HepG2 (cell line): Measurements from ENCODE around the gene DGAT2. TPM values are rescaled to one million over a fixed set of nuclear protein-coding genes. Genes with fewer than 3 reads are reported as not detected.
A peak's percentile ranks its signal among the peaks of the same experiment; 100 is the strongest.

Experiments used
- HOXA5 ChIP-seq: sonication (generic); formaldehyde crosslinking; IDR thresholded peaks from 2 replicates; pipeline ENCODE4 v1.4.0; 2020; ENCODE audit warnings: missing genetic modification reagents
- IKZF5 ChIP-seq: IDR thresholded peaks from 2 replicates; pipeline ENCODE4 v1.6.1; 2018; ENCODE audit warnings: missing genetic modification reagents, mild to moderate bottlenecking, missing compliant biosample characterization
- KLF13 ChIP-seq: sonication (generic); formaldehyde crosslinking; IDR thresholded peaks from 2 replicates; pipeline ENCODE4 v1.4.0; 2020; ENCODE audit warnings: mild to moderate bottlenecking, missing genetic modification reagents
- MYPOP ChIP-seq: sonication (generic); formaldehyde crosslinking; IDR thresholded peaks from 2 replicates; pipeline ENCODE4 v1.8.1; 2023; ENCODE audit warnings: mild to moderate bottlenecking, moderate library complexity, missing genetic modification reagents
- PHF8 ChIP-seq: sonication (generic); formaldehyde crosslinking; IDR thresholded peaks from 2 replicates; pipeline ENCODE4 v1.5.0; 2020; ENCODE audit warnings: missing genetic modification reagents
- RBFOX2 ChIP-seq: fragments of 200-400 bp; formaldehyde crosslinking; IDR thresholded peaks from 2 replicates; pipeline ENCODE4 v1.6.1; 2017; ENCODE audit warnings: low read depth, mild to moderate bottlenecking, low read length
- RFX5 ChIP-seq: IDR thresholded peaks from 2 replicates; pipeline ENCODE4 v1.6.1; 2011; ENCODE audit warnings: low read depth, low read length, improper control_type of control experiment
- RNF219 ChIP-seq: sonication (generic); formaldehyde crosslinking; IDR thresholded peaks from 2 replicates; pipeline ENCODE4 v1.5.0; 2020; ENCODE audit warnings: mild to moderate bottlenecking, missing genetic modification reagents
- SATB2 ChIP-seq: sonication (generic); formaldehyde crosslinking; IDR thresholded peaks from 2 replicates; pipeline ENCODE4 v1.5.0; 2020; ENCODE audit warnings: missing genetic modification reagents
- SNAPC5 ChIP-seq: sonication (generic); formaldehyde crosslinking; IDR thresholded peaks from 2 replicates; pipeline ENCODE4 v1.8.1; 2023; ENCODE audit warnings: mild to moderate bottlenecking, missing genetic modification reagents, borderline replicate concordance
- THAP11 ChIP-seq: IDR thresholded peaks from 2 replicates; pipeline ENCODE4 v1.6.1; 2016; ENCODE audit warnings: missing biosample characterization, missing genetic modification reagents
- ZFP37 ChIP-seq: sonication (generic); formaldehyde crosslinking; IDR thresholded peaks from 2 replicates; pipeline ENCODE4 v1.4.0; 2020; ENCODE audit warnings: missing genetic modification reagents, borderline replicate concordance
- ZNF256 ChIP-seq: sonication (generic); formaldehyde crosslinking; conservative IDR thresholded peaks from 2 replicates; pipeline ENCODE4 v1.4.0; 2020; ENCODE audit warnings: missing genetic modification reagents
- ZNF33A ChIP-seq: sonication (generic); formaldehyde crosslinking; IDR thresholded peaks from 2 replicates; pipeline ENCODE4 v1.5.1; 2020; ENCODE audit warnings: missing genetic modification reagents, mild to moderate bottlenecking, moderate library complexity, borderline replicate concordance
- ZNF382 ChIP-seq: sonication (generic); formaldehyde crosslinking; IDR thresholded peaks from 2 replicates; pipeline ENCODE4 v1.5.0; 2020; ENCODE audit warnings: missing genetic modification reagents, mild to moderate bottlenecking, borderline replicate concordance
- ZNF383 ChIP-seq: sonication (generic); formaldehyde crosslinking; IDR thresholded peaks from 2 replicates; pipeline ENCODE4 v1.4.0; 2020; ENCODE audit warnings: missing genetic modification reagents, mild to moderate bottlenecking, borderline replicate concordance
- ZNF775 ChIP-seq: sonication (generic); formaldehyde crosslinking; IDR thresholded peaks from 2 replicates; pipeline ENCODE4 v1.4.0; 2020; ENCODE audit warnings: missing genetic modification reagents, mild to moderate bottlenecking, moderate library complexity, borderline replicate concordance
- ZNF839 ChIP-seq: sonication (generic); formaldehyde crosslinking; IDR thresholded peaks from 2 replicates; pipeline ENCODE4 v1.4.0; 2020; ENCODE audit warnings: missing genetic modification reagents, mild to moderate bottlenecking, borderline replicate concordance
- ZNF883 ChIP-seq: sonication (generic); formaldehyde crosslinking; IDR thresholded peaks from 2 replicates; pipeline ENCODE4 v1.5.1; 2020; ENCODE audit warnings: mild to moderate bottlenecking, missing genetic modification reagents; ENCODE audit errors: not compliant biosample characterization
- ZSCAN22 ChIP-seq: sonication (generic); formaldehyde crosslinking; IDR thresholded peaks from 2 replicates; pipeline ENCODE4 v1.4.0; 2020; ENCODE audit warnings: mild to moderate bottlenecking, missing genetic modification reagents
- polyA plus RNA-seq, 8 experiments: library from polyadenylated mRNA; depleted of rRNA in 3 of 8; stranded (reverse) in 7 of 8; unstranded in 1 of 8; fragments of >200 nt; fragmentation: Illumina TruSeq in 4 of 8; extraction: Trizol in 4 of 8; gene quantifications; 2 replicates each; pipeline versions ENCODE4 v1.2.1 to v1.2.3, GENCODE V29; 2011 to 2016; ENCODE audit warnings: low read depth in 4 of 8, missing spikeins in 1 of 8, mixed read lengths in 1 of 8; ENCODE audit not compliant: insufficient read depth in 1 of 8
- total RNA-seq, 5 experiments: library from RNA; depleted of rRNA; stranded (reverse); fragments of >200 nt; fragmentation: Illumina TruSeq; extraction: Trizol; gene quantifications; 2 replicates each; pipeline ENCODE4 v1.2.3, GENCODE V29; 2016; ENCODE audit warnings: low read depth in 1 of 5
- TF ChIP-seq, protein P1 (sequence below): sonication (generic); formaldehyde crosslinking; IDR thresholded peaks from 2 replicates; pipeline ENCODE4 v1.4.0; 2020; ENCODE audit warnings: missing genetic modification reagents
- TF ChIP-seq, protein P2 (sequence below): IDR thresholded peaks from 2 replicates; pipeline ENCODE4 v1.6.1; 2016; ENCODE audit warnings: mild to moderate bottlenecking, missing biosample characterization, missing genetic modification reagents

DGAT2 gene
- total and polyA plus RNA-seq, 2 of the 13 experiments (the other 11 are each of a cell fraction or from before 2014, with no cell fraction given), result 39.0 to 65.6 TPM

DNA sequence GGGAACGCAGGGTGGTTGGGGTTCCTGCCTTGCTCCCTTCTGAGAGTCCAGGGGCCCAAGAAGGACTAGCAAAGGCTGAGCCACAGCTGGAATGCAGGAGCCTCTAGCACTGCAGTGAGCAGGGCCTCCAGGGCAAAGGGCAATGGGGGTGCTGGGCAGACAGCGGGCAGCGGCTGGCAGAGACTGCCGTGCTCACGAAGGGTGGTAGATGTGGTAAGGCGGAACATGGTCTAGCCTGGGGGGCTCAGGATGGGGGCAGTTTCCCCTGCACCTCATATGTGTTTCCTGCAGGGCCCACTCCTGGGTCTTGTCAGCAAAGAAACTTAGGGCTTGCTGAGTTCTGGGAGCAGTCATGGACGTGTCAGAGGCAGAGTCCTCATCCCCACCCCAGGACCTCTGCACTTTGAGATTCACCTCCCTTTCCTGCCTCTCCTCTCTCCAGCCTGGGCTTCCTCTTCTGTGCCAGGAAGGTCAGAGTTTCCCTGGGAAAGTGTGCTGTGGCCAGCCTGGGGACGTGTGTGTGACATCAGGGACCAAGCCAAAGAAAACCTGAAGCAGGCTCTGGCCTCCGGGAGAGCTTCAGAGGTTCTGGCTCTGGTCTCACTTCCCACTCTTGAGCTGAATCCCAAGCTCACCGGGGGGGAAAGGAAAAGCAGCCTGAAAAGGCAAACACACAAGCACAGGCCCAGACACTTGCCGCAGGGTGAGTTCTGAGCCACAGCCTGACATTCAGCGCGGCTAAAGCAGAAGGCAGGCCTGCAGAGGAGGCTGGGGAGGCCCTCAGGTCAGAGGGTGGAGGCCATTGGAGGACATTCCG is 46.5 kb upstream of the DGAT2 start (continued):
- TF ChIP-seq RNF219 (CRISPR knock-in tag) (no peak), IKZF5 (CRISPR knock-in tag) (peak; percentile 37; the same call in 1 of the 2 replicates), KLF13 (CRISPR knock-in tag) (no peak; the same call in 1 of the 2 replicates), THAP11 (CRISPR knock-in tag) (no peak), ZNF775 (CRISPR knock-in tag) (no peak), ZNF383 (CRISPR knock-in tag) (no peak), PHF8 (CRISPR knock-in tag) (peak; percentile 67), ZNF839 (0 out of 2 replicates have a peak, but pooled peaks have one; percentile 40), ZNF33A (no peak), ZFP37 (CRISPR knock-in tag) (no peak), SATB2 (CRISPR knock-in tag) (no peak), SNAPC5 (no peak), HOXA5 (CRISPR knock-in tag) (no peak; the same call in 1 of the 2 replicates), ZNF256 (0 out of 2 replicates have a peak, but pooled peaks have one; percentile 32), ZNF883 (CRISPR knock-in tag) (peak; percentile 9), ZSCAN22 (CRISPR knock-in tag) (peak; percentile 98), RBFOX2 (0 out of 2 replicates have a peak, but pooled peaks have one; percentile 39), RFX5 (no peak), MYPOP (CRISPR knock-in tag) (no peak), ZNF382 (CRISPR knock-in tag) (no peak)
- TF ChIP-seq, protein P1, sequence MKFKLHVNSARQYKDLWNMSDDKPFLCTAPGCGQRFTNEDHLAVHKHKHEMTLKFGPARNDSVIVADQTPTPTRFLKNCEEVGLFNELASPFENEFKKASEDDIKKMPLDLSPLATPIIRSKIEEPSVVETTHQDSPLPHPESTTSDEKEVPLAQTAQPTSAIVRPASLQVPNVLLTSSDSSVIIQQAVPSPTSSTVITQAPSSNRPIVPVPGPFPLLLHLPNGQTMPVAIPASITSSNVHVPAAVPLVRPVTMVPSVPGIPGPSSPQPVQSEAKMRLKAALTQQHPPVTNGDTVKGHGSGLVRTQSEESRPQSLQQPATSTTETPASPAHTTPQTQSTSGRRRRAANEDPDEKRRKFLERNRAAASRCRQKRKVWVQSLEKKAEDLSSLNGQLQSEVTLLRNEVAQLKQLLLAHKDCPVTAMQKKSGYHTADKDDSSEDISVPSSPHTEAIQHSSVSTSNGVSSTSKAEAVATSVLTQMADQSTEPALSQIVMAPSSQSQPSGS (CRISPR knock-in tag), result no peak
- TF ChIP-seq, protein P2, sequence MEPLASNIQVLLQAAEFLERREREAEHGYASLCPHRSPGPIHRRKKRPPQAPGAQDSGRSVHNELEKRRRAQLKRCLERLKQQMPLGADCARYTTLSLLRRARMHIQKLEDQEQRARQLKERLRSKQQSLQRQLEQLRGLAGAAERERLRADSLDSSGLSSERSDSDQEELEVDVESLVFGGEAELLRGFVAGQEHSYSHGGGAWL (CRISPR knock-in tag), result peak; percentile 38; the same call in 1 of the 2 replicates
